Loucy (cell line): ENCODE data around the gene ATRNL1.

Experiments used
- CTCF ChIP-seq: fragments of 200-600 bp; sonication (generic); conservative IDR thresholded peaks from 2 replicates; pipeline ENCODE4 v1.5.1; 2014; ENCODE audit warnings: mild to moderate bottlenecking, antibody characterized with exemption, low read length
- EZH2phosphoT487 ChIP-seq: fragments of 200-600 bp; IDR thresholded peaks from 2 replicates; pipeline ENCODE4 v1.6.1; 2018; ENCODE audit warnings: antibody characterized with exemption, mild to moderate bottlenecking, moderate library complexity, borderline replicate concordance

GRCh38 chr10:115969591-115969990 lies 876.4 kb downstream of the ATRNL1 start:
- TF ChIP-seq EZH2phosphoT487 (no peak), CTCF (no peak)
